K562 (cell line): ENCODE results near the gene ALKBH2. TPM values are rescaled to one million over a fixed set of nuclear protein-coding genes. Genes with fewer than 3 reads are reported as not detected.

ENCODE experiments used
- ATAC-seq: fragments of 200-7000 bp; cut with Tn5 transposase; 3 replicates; pipeline ENCODE4 v1.9.1; 2020; ENCODE audit warnings: moderate library complexity
- BruUV-seq: library from RNA; stranded (reverse); fragments of 400-500 nt; replicated peaks from 2 replicates; lab custom pipeline; 2021; lab: Mats Ljungman, UMichigan
- CTCF ChIA-PET: fragments of 300-600 bp; formaldehyde crosslinking; extraction: SDS; loops from one replicate; lab custom pipeline; 2021; ENCODE audit warnings: low intra/inter-chr PET ratio; lab: Yijun Ruan, JAX
- POLR2A ChIA-PET: fragments of 300-600, 350-650 bp; sonication (Branson Sonifier 250); formaldehyde crosslinking; extraction: SDS; loops from one replicate; lab custom pipeline; 2021; ENCODE audit warnings: antibody characterized with exemption, inconsistent platforms; lab: Yijun Ruan, JAX
- DNase-seq, 4 experiments: peaks; one replicate each; pipeline versions ENCODE4 v3.0.0 to v3.0.0-alpha.2; 2011 to 2018; ENCODE audit warnings: low spot score in 3 of 4, mixed read lengths in 3 of 4; ENCODE audit errors: extremely low read depth in 1 of 4
- FAIRE-seq: peaks from 2 replicates; lab custom pipeline; 2011; peaks lifted over from hg19 to GRCh38; lab: Jason Lieb, UNC
- H2AFZ ChIP-seq: 2 replicates; pipeline ENCODE4 v1.6.0; 2011; ENCODE audit warnings: low read depth, low read length, control low read depth, inconsistent platforms
- H3K27ac ChIP-seq: fragments of 200-600 bp; 3 replicates; pipeline ENCODE4 v1.8.0; 2011; ENCODE audit warnings: low read depth, mild to moderate bottlenecking, control low read depth, inconsistent platforms, low read length, moderate library complexity, mixed read lengths; ENCODE audit errors: extremely low read depth
- H3K27me3 ChIP-seq, 2 experiments: fragments of 300-600 bp in 1 of 2; 2 replicates in 1 of 2; 3 replicates in 1 of 2; pipeline versions ENCODE4 v1.6.0 to v1.8.0; 2011; ENCODE audit warnings: inconsistent platforms in 2 of 2, low read length in 2 of 2, mild to moderate bottlenecking in 1 of 2, mixed read lengths in 1 of 2, moderate library complexity in 1 of 2; ENCODE audit not compliant: control insufficient read depth in 2 of 2, insufficient read depth in 2 of 2
- H3K36me3 ChIP-seq: fragments of 300-600 bp; 3 replicates; pipeline ENCODE4 v1.8.0; 2011; ENCODE audit warnings: mild to moderate bottlenecking, low read length, inconsistent platforms; ENCODE audit not compliant: control insufficient read depth, insufficient read depth
- H3K4me1 ChIP-seq, 2 experiments: fragments of 200-600 bp in 1 of 2; replicated peaks in 1 of 2; 2 replicates in 1 of 2; 3 replicates in 1 of 2; pipeline versions ENCODE4 v1.5.1 to v1.8.0; 2011; ENCODE audit warnings: inconsistent platforms in 2 of 2, low read length in 2 of 2, mild to moderate bottlenecking in 1 of 2, mixed read lengths in 1 of 2, moderate library complexity in 1 of 2; ENCODE audit not compliant: control insufficient read depth in 2 of 2, insufficient read depth in 2 of 2
- H3K4me2 ChIP-seq: 2 replicates; pipeline ENCODE4 v1.6.1; 2011; ENCODE audit warnings: low read length, control low read depth, inconsistent platforms, mixed read lengths; ENCODE audit not compliant: insufficient read depth
- H3K4me3 ChIP-seq: fragments of 200-600 bp; sonication (generic), shearing (Covaris generic); 2 replicates; pipeline ENCODE4 v1.5.1; 2016; ENCODE audit warnings: control low read depth, inconsistent platforms
- H3K79me2 ChIP-seq: fragments of 200-600 bp; 3 replicates; pipeline ENCODE4 v1.8.0; 2011; ENCODE audit warnings: low read length, inconsistent platforms; ENCODE audit not compliant: control insufficient read depth, insufficient read depth
- H3K9ac ChIP-seq, 2 experiments: 2 replicates each; pipeline versions ENCODE4 v1.6.0 to v1.6.1; 2011; ENCODE audit warnings: low read depth in 2 of 2, low read length in 2 of 2, control low read depth in 1 of 2, inconsistent platforms in 1 of 2, mild to moderate bottlenecking in 1 of 2, mixed read lengths in 1 of 2; ENCODE audit not compliant: insufficient read depth in 1 of 2
- H3K9me1 ChIP-seq: one replicate; pipeline ENCODE4 v1.6.0; 2011; ENCODE audit warnings: inconsistent platforms, mild to moderate bottlenecking, low read length, moderate library complexity; ENCODE audit not compliant: control insufficient read depth, insufficient read depth
- H3K9me3 ChIP-seq: replicated peaks from 2 replicates; pipeline ENCODE4 v1.5.1; 2011; ENCODE audit warnings: low read depth, low read length, inconsistent platforms; ENCODE audit not compliant: control insufficient read depth, insufficient read depth
- H4K20me1 ChIP-seq: replicated peaks from 2 replicates; pipeline ENCODE4 v1.6.1; 2011; ENCODE audit warnings: low read length, inconsistent platforms, mixed read lengths; ENCODE audit not compliant: control insufficient read depth, insufficient read depth
- CCAR2 ChIP-seq: fragments of 200-400 bp; formaldehyde crosslinking; IDR thresholded peaks from 2 replicates; pipeline ENCODE4 v1.6.1; 2017; ENCODE audit warnings: mild to moderate bottlenecking, low read depth, low read length
- EHMT2 ChIP-seq: fragments of 450-650 bp; IDR thresholded peaks from 2 replicates; pipeline ENCODE4 v1.6.1; 2018; ENCODE audit warnings: antibody characterized with exemption
- FIP1L1 ChIP-seq: fragments of 200-400 bp; formaldehyde crosslinking; IDR thresholded peaks from 2 replicates; pipeline ENCODE4 v1.6.1; 2018; ENCODE audit warnings: mild to moderate bottlenecking, low read depth, low read length; ENCODE audit not compliant: poor library complexity, severe bottlenecking
- KLF10 ChIP-seq: fragments of 250-450 bp; sonication (Bioruptor Pico); IDR thresholded peaks from 2 replicates; pipeline ENCODE4 v1.6.1; 2021; ENCODE audit warnings: matching md5 sums
- LARP7 ChIP-seq: fragments of 450-650 bp; IDR thresholded peaks from 2 replicates; pipeline ENCODE4 v1.6.1; 2016
- PYGO2 ChIP-seq: fragments of 450-650 bp; IDR thresholded peaks from 2 replicates; pipeline ENCODE4 v1.6.1; 2016; ENCODE audit warnings: mild to moderate bottlenecking, missing genetic modification characterization, moderate library complexity, missing compliant biosample characterization
- WGBS: fragments of 100-300 bp; shearing (Covaris generic); methylation state at CpG from one replicate; pipeline ENCODE4 v1.1.6; 2016; ENCODE audit warnings: low coverage, mixed read lengths; ENCODE audit not compliant: insufficient coverage; ENCODE audit errors: missing lambda C conversion rate; 5-methylcytosine and 5-hydroxymethylcytosine counted together
- in situ Hi-C: fragments of 300-500 bp; cut with MboI; formaldehyde crosslinking; loops from 4 replicates; pipeline ENCODE4 v1.15.0; 2018; ENCODE audit warnings: inconsistent platforms, mixed read lengths
- intact Hi-C: fragments of 100-400 bp; cut with micrococcal nuclease; formaldehyde crosslinking; loops from 2 replicates; pipeline ENCODE4 v1.14.2; 2022
- polyA plus RNA-seq, 8 experiments: library from polyadenylated mRNA; depleted of rRNA in 4 of 8; stranded (reverse) in 5 of 8; unstranded in 3 of 8; fragments of >200 nt; fragmentation: Nextera tagmentation in 2 of 8; fragmentation: Illumina TruSeq in 1 of 8; extraction: Ambion mirVana in 2 of 8; extraction: Trizol in 1 of 8; gene quantifications; 2 replicates each; pipeline versions ENCODE4 v1.2.1 to v1.2.3, GENCODE V29; 2011 to 2014; ENCODE audit warnings: inconsistent platforms in 1 of 8, missing spikeins in 1 of 8
- total RNA-seq, 7 experiments: library from RNA; depleted of rRNA in 6 of 7; stranded (reverse); fragments of >200 nt in 6 of 7; fragmentation: Illumina TruSeq in 2 of 7; extraction: Trizol in 2 of 7; gene quantifications; 2 replicates each; pipeline versions ENCODE4 v1.2.1 to v1.2.3, GENCODE V29; 2011 to 2021; ENCODE audit warnings: low replicate concordance in 1 of 7
- TF ChIP-seq, protein P1 (sequence below): fragments of 450-650 bp; IDR thresholded peaks from 2 replicates; pipeline ENCODE4 v1.6.1; 2016; ENCODE audit warnings: low read depth, mild to moderate bottlenecking, moderate library complexity
- TF ChIP-seq, protein P2 (sequence below), 2 experiments: fragments of 450-650 bp; formaldehyde crosslinking in 1 of 2; IDR thresholded peaks; 2 replicates each; pipeline versions ENCODE4 v1.4.0 to v1.6.1; 2014 to 2020; ENCODE audit warnings: mild to moderate bottlenecking in 2 of 2, borderline replicate concordance in 1 of 2, low read depth in 1 of 2

The ALKBH2 gene
- total and polyA plus RNA-seq, 9 of the 15 experiments (the other 6 are each of a cell fraction or from before 2014, with no cell fraction given), result 5.9 to 56.1 (median 41.9) TPM

DNA sequence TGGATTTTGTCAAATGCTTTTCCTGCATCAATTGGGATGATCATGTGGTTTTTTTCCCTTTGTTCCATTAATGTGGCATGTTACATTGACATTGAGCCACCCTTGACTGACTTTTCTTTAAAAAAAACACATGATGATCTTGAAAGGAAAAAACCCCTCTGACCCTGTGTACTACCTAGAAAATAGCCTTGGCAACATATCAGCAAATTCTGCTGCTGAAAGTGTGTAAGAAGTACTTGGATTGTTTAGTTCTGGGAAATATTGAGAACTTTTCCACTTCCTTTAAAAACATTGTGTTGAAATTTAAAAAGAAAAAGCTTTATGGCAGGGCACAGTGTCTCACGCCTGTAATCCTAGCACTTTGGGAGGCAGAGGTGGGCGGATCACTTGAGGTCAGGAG is 43.8 kb upstream of the ALKBH2 start (continued):
- TF ChIP-seq, protein P1, sequence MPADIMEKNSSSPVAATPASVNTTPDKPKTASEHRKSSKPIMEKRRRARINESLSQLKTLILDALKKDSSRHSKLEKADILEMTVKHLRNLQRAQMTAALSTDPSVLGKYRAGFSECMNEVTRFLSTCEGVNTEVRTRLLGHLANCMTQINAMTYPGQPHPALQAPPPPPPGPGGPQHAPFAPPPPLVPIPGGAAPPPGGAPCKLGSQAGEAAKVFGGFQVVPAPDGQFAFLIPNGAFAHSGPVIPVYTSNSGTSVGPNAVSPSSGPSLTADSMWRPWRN, result no peak
- TF ChIP-seq FIP1L1 (no peak), PYGO2 (tag) (no peak)
- TF ChIP-seq, all 486 proteins: peak for 0

DNA sequence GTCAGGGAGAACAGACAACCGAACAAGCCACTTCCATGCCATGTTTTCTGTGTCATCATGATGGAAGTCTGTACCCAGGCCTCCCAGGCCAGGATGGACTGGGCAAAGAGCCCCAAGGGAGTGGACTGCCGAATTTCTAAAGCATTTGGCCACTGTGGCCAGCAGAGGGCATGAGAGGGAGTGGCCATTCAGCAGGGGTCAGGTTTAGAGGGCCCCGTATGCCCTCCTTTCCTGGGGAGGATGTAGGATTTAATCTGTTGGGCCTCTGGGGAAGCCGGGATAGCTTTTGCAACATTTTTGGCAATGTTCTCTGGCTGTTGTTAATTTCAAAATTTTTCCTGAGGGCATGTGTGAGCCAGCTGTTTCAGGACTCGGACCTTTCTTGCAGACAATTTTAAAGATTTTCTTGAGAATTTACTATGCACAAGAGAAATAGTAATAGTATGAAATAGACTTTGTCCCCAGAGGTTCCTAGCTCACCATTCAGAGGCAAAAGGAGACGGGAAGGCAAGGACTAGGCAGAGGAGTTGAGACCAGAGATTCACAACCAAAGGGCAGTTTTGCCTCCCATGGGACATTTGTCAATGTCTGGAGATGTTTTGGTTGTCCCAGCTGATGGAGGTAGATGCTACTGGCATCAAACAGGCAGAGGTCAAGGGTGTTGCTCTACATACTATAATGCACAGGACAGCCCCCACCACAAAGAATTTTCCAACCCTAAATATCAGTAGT is 41.1 kb upstream of the ALKBH2 start:
- WGBS, result 5% methylated on average over 6 of the region's 6 CpGs
- H3K36me3 ChIP-seq, result no peaks in the 10 kb centered on the region
- ChIA-PET CTCF (interaction anchor here (0.8 to 1.6 kb wide), 3 partner anchors 121 to 259 kb away, joined by 3 to 5 read pairs (median 4); no protein-coding TSS in a partner anchor), POLR2A (interaction anchor here (0.6 kb wide), 1 partner anchor 26 kb away, joined by 3 read pairs; no protein-coding TSS in a partner anchor)
- no peak overlapping the region for H2AFZ ChIP-seq
- H3K27me3 ChIP-seq, result peaks cover 21 to 37% of the 10 kb centered on the region in 2 experiments; a peak in 4 of 5 replicates
- intact Hi-C loops (loop anchor here (5.0 to 10.0 kb wide), 2 partner anchors 123 to 250 kb away; no protein-coding TSS in a partner anchor), in situ Hi-C loops (no loop called here)
- H3K79me2 ChIP-seq, result no peaks in the 10 kb centered on the region
- DNase-seq (peak; percentile 45 to 65 (median 51)), FAIRE-seq (peak; percentile 69), ATAC-seq (peak; percentile 87)
- H3K9ac ChIP-seq, result no peak overlapping the region
- BruUV-seq, result no TSS peak
- H3K4me3 ChIP-seq, result no peak overlapping the region
- no peaks in the 10 kb centered on the region; a peak in 3 of 5 replicates for H3K4me1 ChIP-seq
- H3K9me3 ChIP-seq, result peaks cover 4% of the 10 kb centered on the region; the same call in 1 of the 2 replicates
- no peak overlapping the region for H3K4me2 ChIP-seq
- peaks cover 6% of the 10 kb centered on the region; the same call in 1 of the 2 replicates for H4K20me1 ChIP-seq
- no peak overlapping the region for H3K27ac ChIP-seq
- no peaks in the 10 kb centered on the region for H3K9me1 ChIP-seq
- TF ChIP-seq, protein P2, sequence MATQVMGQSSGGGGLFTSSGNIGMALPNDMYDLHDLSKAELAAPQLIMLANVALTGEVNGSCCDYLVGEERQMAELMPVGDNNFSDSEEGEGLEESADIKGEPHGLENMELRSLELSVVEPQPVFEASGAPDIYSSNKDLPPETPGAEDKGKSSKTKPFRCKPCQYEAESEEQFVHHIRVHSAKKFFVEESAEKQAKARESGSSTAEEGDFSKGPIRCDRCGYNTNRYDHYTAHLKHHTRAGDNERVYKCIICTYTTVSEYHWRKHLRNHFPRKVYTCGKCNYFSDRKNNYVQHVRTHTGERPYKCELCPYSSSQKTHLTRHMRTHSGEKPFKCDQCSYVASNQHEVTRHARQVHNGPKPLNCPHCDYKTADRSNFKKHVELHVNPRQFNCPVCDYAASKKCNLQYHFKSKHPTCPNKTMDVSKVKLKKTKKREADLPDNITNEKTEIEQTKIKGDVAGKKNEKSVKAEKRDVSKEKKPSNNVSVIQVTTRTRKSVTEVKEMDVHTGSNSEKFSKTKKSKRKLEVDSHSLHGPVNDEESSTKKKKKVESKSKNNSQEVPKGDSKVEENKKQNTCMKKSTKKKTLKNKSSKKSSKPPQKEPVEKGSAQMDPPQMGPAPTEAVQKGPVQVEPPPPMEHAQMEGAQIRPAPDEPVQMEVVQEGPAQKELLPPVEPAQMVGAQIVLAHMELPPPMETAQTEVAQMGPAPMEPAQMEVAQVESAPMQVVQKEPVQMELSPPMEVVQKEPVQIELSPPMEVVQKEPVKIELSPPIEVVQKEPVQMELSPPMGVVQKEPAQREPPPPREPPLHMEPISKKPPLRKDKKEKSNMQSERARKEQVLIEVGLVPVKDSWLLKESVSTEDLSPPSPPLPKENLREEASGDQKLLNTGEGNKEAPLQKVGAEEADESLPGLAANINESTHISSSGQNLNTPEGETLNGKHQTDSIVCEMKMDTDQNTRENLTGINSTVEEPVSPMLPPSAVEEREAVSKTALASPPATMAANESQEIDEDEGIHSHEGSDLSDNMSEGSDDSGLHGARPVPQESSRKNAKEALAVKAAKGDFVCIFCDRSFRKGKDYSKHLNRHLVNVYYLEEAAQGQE (IDR thresholded peaks at IDR 0.05; ENCODE audit: borderline replicate concordance), result peak; percentile 46; the same call in 1 of the 2 replicates
- TF ChIP-seq, protein P2 (CRISPR knock-in tag; IDR thresholded peaks at IDR 0.05; ENCODE audit: low read depth), result no peak
- TF ChIP-seq LARP7, result no peak
- no peak for TF ChIP-seq KLF10 (CRISPR knock-in tag)
- no peak for TF ChIP-seq CCAR2
- no peak for TF ChIP-seq EHMT2
